IMR-90 (cell line): ENCODE measurements around the gene RING1. TPM values are rescaled to one million over a fixed set of nuclear protein-coding genes. Genes with fewer than 3 reads are reported as not detected.

Source experiments
- ATAC-seq: fragments of 200-7000 bp; cut with Tn5 transposase; 2 replicates; pipeline ENCODE4 v1.9.1; 2020; ENCODE audit warnings: low read depth, mild to moderate bottlenecking, moderate library complexity
- BruUV-seq: library from RNA; stranded (reverse); fragments of 400-500 nt; replicated peaks from 2 replicates; lab custom pipeline; 2021; lab: Mats Ljungman, UMichigan
- CTCF ChIA-PET: fragments of 300-600 bp; formaldehyde crosslinking; extraction: SDS; loops from one replicate; lab custom pipeline; 2021; ENCODE audit warnings: antibody characterized with exemption; lab: Yijun Ruan, JAX
- POLR2A ChIA-PET: fragments of 300-600 bp; sonication (Branson Sonifier 250); formaldehyde crosslinking; loops from one replicate; lab custom pipeline; 2022; ENCODE audit warnings: antibody characterized with exemption; ENCODE audit not compliant: unreplicated experiment; lab: Charles Lee
- DNase-seq: peaks from one replicate; pipeline ENCODE4 v3.0.0; 2013
- H2AFZ ChIP-seq: replicated peaks from 2 replicates; pipeline ENCODE3; 2013; ENCODE audit warnings: low read length, mild to moderate bottlenecking; ENCODE audit not compliant: poor library complexity
- H2AK5ac ChIP-seq: 2 replicates; pipeline ENCODE4 v1.6.1; 2013; ENCODE audit warnings: low read depth, low read length, inconsistent platforms
- H2AK9ac ChIP-seq: replicated peaks from 2 replicates; pipeline ENCODE3; 2013; ENCODE audit warnings: mild to moderate bottlenecking, low read depth, low read length, moderate library complexity; ENCODE audit not compliant: poor library complexity
- H2BK120ac ChIP-seq: 2 replicates; pipeline ENCODE4 v1.6.1; 2013; ENCODE audit warnings: low read depth, low read length, inconsistent platforms
- H2BK15ac ChIP-seq: 3 replicates; pipeline ENCODE4 v1.6.1; 2013; ENCODE audit warnings: low read depth, low read length, inconsistent platforms
- H2BK20ac ChIP-seq: 2 replicates; pipeline ENCODE4 v1.6.1; 2013; ENCODE audit warnings: low read depth, mild to moderate bottlenecking, inconsistent platforms, low read length, moderate library complexity
- H2BK5ac ChIP-seq: 2 replicates; pipeline ENCODE4 v1.6.1; 2013; ENCODE audit warnings: mild to moderate bottlenecking, low read depth, low read length, inconsistent platforms; ENCODE audit not compliant: poor library complexity, severe bottlenecking
- H3K14ac ChIP-seq: replicated peaks from 2 replicates; pipeline ENCODE4 v1.6.1; 2013; ENCODE audit warnings: low read depth, low read length, inconsistent platforms
- H3K18ac ChIP-seq: 2 replicates; pipeline ENCODE4 v1.6.1; 2013; ENCODE audit warnings: low read depth, low read length, control low read depth
- H3K23ac ChIP-seq: 2 replicates; pipeline ENCODE4 v1.6.1; 2013; ENCODE audit warnings: low read depth, low read length, inconsistent platforms
- H3K27ac ChIP-seq: 2 replicates; pipeline ENCODE4 v1.5.1; 2013; ENCODE audit warnings: mild to moderate bottlenecking, control low read depth, low read length; ENCODE audit not compliant: insufficient read depth
- H3K27me3 ChIP-seq: 2 replicates; pipeline ENCODE4 v1.6.1; 2013; ENCODE audit warnings: low read length; ENCODE audit not compliant: control insufficient read depth, insufficient read depth
- H3K36me3 ChIP-seq: 2 replicates; pipeline ENCODE4 v1.6.1; 2013; ENCODE audit warnings: low read length, mixed read lengths; ENCODE audit not compliant: control insufficient read depth, insufficient read depth
- H3K4ac ChIP-seq: 2 replicates; pipeline ENCODE4 v1.6.1; 2013; ENCODE audit warnings: low read depth, low read length, inconsistent platforms
- H3K4me1 ChIP-seq: 2 replicates; pipeline ENCODE4 v1.6.1; 2013; ENCODE audit warnings: low read length, mixed read lengths; ENCODE audit not compliant: control insufficient read depth, insufficient read depth
- H3K4me2 ChIP-seq: 2 replicates; pipeline ENCODE4 v1.6.1; 2013; ENCODE audit warnings: low read depth, mild to moderate bottlenecking, control low read depth, low read length, moderate library complexity
- H3K4me3 ChIP-seq: 2 replicates; pipeline ENCODE4 v1.5.1; 2013; ENCODE audit warnings: low read depth, mild to moderate bottlenecking, control low read depth, low read length, moderate library complexity; ENCODE audit not compliant: insufficient read depth
- H3K56ac ChIP-seq: 2 replicates; pipeline ENCODE4 v1.6.1; 2013; ENCODE audit warnings: low read length, inconsistent platforms; ENCODE audit not compliant: insufficient read depth; ENCODE audit errors: extremely low read depth
- H3K79me1 ChIP-seq, 2 experiments: 2 replicates each; pipeline ENCODE4 v1.6.1; 2013; ENCODE audit warnings: low read length in 2 of 2, inconsistent platforms in 1 of 2, low read depth in 1 of 2
- H3K9ac ChIP-seq: 2 replicates; pipeline ENCODE4 v1.6.1; 2013; ENCODE audit warnings: low read depth, low read length, control low read depth
- H3K9me1 ChIP-seq: 2 replicates; pipeline ENCODE4 v1.6.1; 2013; ENCODE audit warnings: low read length, inconsistent platforms; ENCODE audit not compliant: insufficient read depth
- H3K9me3 ChIP-seq: 2 replicates; pipeline ENCODE4 v1.6.1; 2013; ENCODE audit warnings: low read length; ENCODE audit not compliant: control insufficient read depth, insufficient read depth
- H4K20me1 ChIP-seq: 2 replicates; pipeline ENCODE4 v1.6.1; 2013; ENCODE audit warnings: low read length, inconsistent platforms; ENCODE audit not compliant: insufficient read depth
- H4K5ac ChIP-seq: 2 replicates; pipeline ENCODE4 v1.6.1; 2013; ENCODE audit warnings: mild to moderate bottlenecking, low read depth, low read length, control low read depth
- H4K8ac ChIP-seq, 2 experiments: 2 replicates each; pipeline ENCODE4 v1.6.1; 2013; ENCODE audit warnings: low read depth in 2 of 2, low read length in 2 of 2, control low read depth in 1 of 2, inconsistent platforms in 1 of 2
- H4K91ac ChIP-seq: 2 replicates; pipeline ENCODE4 v1.6.1; 2013; ENCODE audit warnings: low read depth, low read length, inconsistent platforms; ENCODE audit not compliant: insufficient read depth
- BHLHE40 ChIP-seq: fragments of 150-350 bp; IDR thresholded peaks from 2 replicates; pipeline ENCODE4 v1.6.1; 2016; ENCODE audit warnings: mild to moderate bottlenecking, low read depth, low read length
- CEBPB ChIP-seq: IDR thresholded peaks from 2 replicates; pipeline ENCODE4 v1.6.1; 2012; ENCODE audit warnings: low read depth, low read length, improper control_type of control experiment
- CHD1 ChIP-seq: IDR thresholded peaks from 2 replicates; pipeline ENCODE4 v1.6.1; 2012; ENCODE audit warnings: low read depth, low read length, improper control_type of control experiment
- FOS ChIP-seq: fragments of 150-350 bp; IDR thresholded peaks from 2 replicates; pipeline ENCODE4 v1.6.1; 2016; ENCODE audit warnings: low read depth, low read length
- MAFK ChIP-seq: IDR thresholded peaks from 2 replicates; pipeline ENCODE4 v1.6.1; 2012; ENCODE audit warnings: low read depth, low read length, improper control_type of control experiment
- MAZ ChIP-seq: IDR thresholded peaks from 2 replicates; pipeline ENCODE4 v1.6.1; 2012; ENCODE audit warnings: low read depth, mild to moderate bottlenecking, low read length, improper control_type of control experiment, moderate library complexity, borderline replicate concordance
- MXI1 ChIP-seq: IDR thresholded peaks from 2 replicates; pipeline ENCODE4 v1.6.1; 2012; ENCODE audit warnings: low read depth, mild to moderate bottlenecking, low read length, moderate library complexity, borderline replicate concordance
- NFE2L2 ChIP-seq: fragments of 150-350 bp; IDR thresholded peaks from 2 replicates; pipeline ENCODE4 v1.6.1; 2016; ENCODE audit warnings: low read depth, mild to moderate bottlenecking, low read length
- POLR2A ChIP-seq: IDR thresholded peaks from 2 replicates; pipeline ENCODE4 v1.6.1; 2012; ENCODE audit warnings: mild to moderate bottlenecking, low read depth, low read length
- RAD21 ChIP-seq: IDR thresholded peaks from 2 replicates; pipeline ENCODE4 v1.6.1; 2012; ENCODE audit warnings: low read length, improper control_type of control experiment
- RCOR1 ChIP-seq: IDR thresholded peaks from 2 replicates; pipeline ENCODE4 v1.6.1; 2012; ENCODE audit warnings: mild to moderate bottlenecking, low read length, improper control_type of control experiment; ENCODE audit not compliant: insufficient replicate concordance
- RFX5 ChIP-seq: IDR thresholded peaks from 2 replicates; pipeline ENCODE4 v1.8.0; 2012; ENCODE audit warnings: low read depth, mild to moderate bottlenecking, low read length, moderate library complexity
- SMC3 ChIP-seq: fragments of 150-350 bp; IDR thresholded peaks from 2 replicates; pipeline ENCODE4 v1.6.1; 2016; ENCODE audit warnings: low read depth, mild to moderate bottlenecking, antibody characterized with exemption, low read length, moderate library complexity
- WGBS, 2 experiments: methylation state at CpG; one replicate each; pipeline versions ENCODE4 v1.1.5 to v1.1.7; 2013; ENCODE audit warnings: missing lambda C conversion rate in 2 of 2; ENCODE audit not compliant: insufficient read length in 1 of 2; ENCODE audit errors: extremely low coverage in 2 of 2; 5-methylcytosine and 5-hydroxymethylcytosine counted together
- dilution Hi-C: fragments of 300-500 bp; cut with HindIII; formaldehyde crosslinking; loops from one replicate; pipeline ENCODE4 v1.14.3; 2018; ENCODE audit warnings: low sequenced_read_pairs; ENCODE audit not compliant: unreplicated experiment
- in situ Hi-C: fragments of 300-500 bp; cut with MboI; formaldehyde crosslinking; loops from 3 replicates; pipeline ENCODE4 v1.14.3; 2019; ENCODE audit warnings: low sequenced_read_pairs, inconsistent platforms, mixed read lengths
- intact Hi-C: fragments of 100-400 bp; cut with micrococcal nuclease; formaldehyde crosslinking; loops from 2 replicates; pipeline ENCODE4 v1.10.0; 2022
- polyA plus RNA-seq, 3 experiments: library from polyadenylated mRNA; depleted of rRNA; stranded (reverse); fragments of >200 nt; gene quantifications; 2 replicates each; pipeline ENCODE4 v1.2.3, GENCODE V29; 2012; ENCODE audit warnings: low replicate concordance in 1 of 3
- total RNA-seq: library from RNA; depleted of rRNA; stranded (reverse); fragments of >200 nt; gene quantifications from 2 replicates; pipeline ENCODE4 v1.2.3, GENCODE V29; 2012
- TF ChIP-seq, protein P1 (sequence below): fragments of 150-350 bp; IDR thresholded peaks from 2 replicates; pipeline ENCODE4 v1.6.1; 2017; ENCODE audit warnings: mild to moderate bottlenecking, antibody characterized with exemption, low read length, low read depth
- TF ChIP-seq, protein P2 (sequence below): conservative IDR thresholded peaks from 2 replicates; pipeline ENCODE4 v1.5.1; 2012; ENCODE audit warnings: mild to moderate bottlenecking, low read depth, low read length, improper control_type of control experiment
- TF ChIP-seq, protein P3 (sequence below): fragments of 150-350 bp; IDR thresholded peaks from 2 replicates; pipeline ENCODE4 v1.6.1; 2016; ENCODE audit warnings: low read depth, mild to moderate bottlenecking, low read length, moderate library complexity, borderline replicate concordance

RING1 gene
- total and polyA plus RNA-seq, 2 of the 4 experiments (the other 2 are of a cell fraction), result 14.9 to 40.8 TPM

DNA sequence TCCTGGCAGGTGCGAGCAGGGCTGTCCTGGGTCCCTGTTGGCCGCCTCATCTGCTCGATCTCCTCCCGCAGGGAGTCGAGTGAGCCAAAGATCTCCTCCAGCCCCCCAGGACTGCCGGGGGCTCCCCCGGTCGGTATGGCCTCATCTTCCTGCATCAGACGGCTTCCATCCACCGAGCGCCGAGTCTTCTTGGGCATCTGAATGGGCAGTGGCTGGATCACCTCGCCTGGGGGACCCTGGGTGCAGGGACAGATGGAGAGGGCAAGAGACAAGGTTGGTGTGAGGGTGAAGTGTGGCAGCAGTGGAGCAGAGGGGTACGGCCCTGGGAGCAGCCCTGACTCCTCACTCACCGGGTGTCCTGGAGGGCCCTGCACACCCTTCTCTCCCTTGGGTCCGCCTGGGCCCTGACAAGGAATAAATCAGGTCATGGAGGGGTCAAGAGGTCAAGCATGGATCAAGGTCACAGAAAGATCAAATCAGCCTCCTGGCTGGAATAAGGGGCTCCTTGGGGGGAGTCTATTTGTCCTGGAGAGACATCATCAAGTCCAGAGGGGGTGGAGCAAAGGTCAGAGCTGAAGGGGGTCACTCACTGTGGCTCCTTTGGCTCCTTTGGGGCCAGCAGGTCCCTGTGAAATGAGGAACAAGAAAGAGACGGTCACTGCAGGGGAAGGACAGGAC is 42.6 kb upstream of the RING1 start:
- H2AK5ac ChIP-seq, result no peak overlapping the region
- no peak overlapping the region for H2BK5ac ChIP-seq
- no peak overlapping the region for H3K4me3 ChIP-seq
- no peaks in the 10 kb centered on the region for H3K36me3 ChIP-seq
- peaks cover 5% of the 10 kb centered on the region; the same call in 1 of the 2 replicates for H3K9me1 ChIP-seq
- H2BK120ac ChIP-seq, result no peak overlapping the region
- H3K56ac ChIP-seq, result no peak overlapping the region
- ChIA-PET CTCF (no interaction called here), POLR2A (no interaction called here)
- dilution Hi-C loops (no loop called here), in situ Hi-C loops (loop anchor here (10.0 kb wide), 1 partner anchor 151 kb away; no protein-coding TSS in a partner anchor), intact Hi-C loops (no loop called here)
- H3K27ac ChIP-seq, result no peak overlapping the region
- H3K79me1 ChIP-seq, result no peaks in the 10 kb centered on the region
- no peak overlapping the region for H3K4me2 ChIP-seq
- H3K4me1 ChIP-seq, result peaks cover 9% of the 10 kb centered on the region
- H4K91ac ChIP-seq, result no peak overlapping the region
- no peak overlapping the region for H4K8ac ChIP-seq
- no peaks in the 10 kb centered on the region for H4K20me1 ChIP-seq
- DNase-seq (no peak), ATAC-seq (no peak)
- H4K5ac ChIP-seq, result no peak overlapping the region
- no peaks in the 10 kb centered on the region for H3K9me3 ChIP-seq
- H3K9ac ChIP-seq, result no peak overlapping the region
- H3K23ac ChIP-seq, result no peak overlapping the region
- TF ChIP-seq BHLHE40 (no peak), POLR2A (no peak), RFX5 (no peak), MXI1 (no peak), RCOR1 (no peak), SMC3 (no peak), MAFK (no peak), NFE2L2 (no peak), RAD21 (no peak), CEBPB (no peak), FOS (no peak), CHD1 (no peak), MAZ (no peak)
- TF ChIP-seq, protein P1, sequence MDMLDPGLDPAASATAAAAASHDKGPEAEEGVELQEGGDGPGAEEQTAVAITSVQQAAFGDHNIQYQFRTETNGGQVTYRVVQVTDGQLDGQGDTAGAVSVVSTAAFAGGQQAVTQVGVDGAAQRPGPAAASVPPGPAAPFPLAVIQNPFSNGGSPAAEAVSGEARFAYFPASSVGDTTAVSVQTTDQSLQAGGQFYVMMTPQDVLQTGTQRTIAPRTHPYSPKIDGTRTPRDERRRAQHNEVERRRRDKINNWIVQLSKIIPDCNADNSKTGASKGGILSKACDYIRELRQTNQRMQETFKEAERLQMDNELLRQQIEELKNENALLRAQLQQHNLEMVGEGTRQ, result no peak
- TF ChIP-seq, protein P2, sequence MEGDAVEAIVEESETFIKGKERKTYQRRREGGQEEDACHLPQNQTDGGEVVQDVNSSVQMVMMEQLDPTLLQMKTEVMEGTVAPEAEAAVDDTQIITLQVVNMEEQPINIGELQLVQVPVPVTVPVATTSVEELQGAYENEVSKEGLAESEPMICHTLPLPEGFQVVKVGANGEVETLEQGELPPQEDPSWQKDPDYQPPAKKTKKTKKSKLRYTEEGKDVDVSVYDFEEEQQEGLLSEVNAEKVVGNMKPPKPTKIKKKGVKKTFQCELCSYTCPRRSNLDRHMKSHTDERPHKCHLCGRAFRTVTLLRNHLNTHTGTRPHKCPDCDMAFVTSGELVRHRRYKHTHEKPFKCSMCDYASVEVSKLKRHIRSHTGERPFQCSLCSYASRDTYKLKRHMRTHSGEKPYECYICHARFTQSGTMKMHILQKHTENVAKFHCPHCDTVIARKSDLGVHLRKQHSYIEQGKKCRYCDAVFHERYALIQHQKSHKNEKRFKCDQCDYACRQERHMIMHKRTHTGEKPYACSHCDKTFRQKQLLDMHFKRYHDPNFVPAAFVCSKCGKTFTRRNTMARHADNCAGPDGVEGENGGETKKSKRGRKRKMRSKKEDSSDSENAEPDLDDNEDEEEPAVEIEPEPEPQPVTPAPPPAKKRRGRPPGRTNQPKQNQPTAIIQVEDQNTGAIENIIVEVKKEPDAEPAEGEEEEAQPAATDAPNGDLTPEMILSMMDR, result no peak
- TF ChIP-seq, protein P3, sequence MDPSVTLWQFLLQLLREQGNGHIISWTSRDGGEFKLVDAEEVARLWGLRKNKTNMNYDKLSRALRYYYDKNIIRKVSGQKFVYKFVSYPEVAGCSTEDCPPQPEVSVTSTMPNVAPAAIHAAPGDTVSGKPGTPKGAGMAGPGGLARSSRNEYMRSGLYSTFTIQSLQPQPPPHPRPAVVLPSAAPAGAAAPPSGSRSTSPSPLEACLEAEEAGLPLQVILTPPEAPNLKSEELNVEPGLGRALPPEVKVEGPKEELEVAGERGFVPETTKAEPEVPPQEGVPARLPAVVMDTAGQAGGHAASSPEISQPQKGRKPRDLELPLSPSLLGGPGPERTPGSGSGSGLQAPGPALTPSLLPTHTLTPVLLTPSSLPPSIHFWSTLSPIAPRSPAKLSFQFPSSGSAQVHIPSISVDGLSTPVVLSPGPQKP, result no peak
- no peak overlapping the region for H3K14ac ChIP-seq
- no peak overlapping the region for H2AFZ ChIP-seq
- no TSS peak for BruUV-seq
- H2AK9ac ChIP-seq, result no peak overlapping the region
- no peak overlapping the region for H3K4ac ChIP-seq
- no peak overlapping the region for H2BK15ac ChIP-seq
- WGBS, 2 experiments, result 88% methylated on average over 8 of the region's 17 CpGs; no CpG with 5 or more reads in 1 of the 2 experiments
- no peak overlapping the region for H2BK20ac ChIP-seq
- H3K18ac ChIP-seq, result no peak overlapping the region
- peaks cover 7% of the 10 kb centered on the region for H3K27me3 ChIP-seq
